Measurements from ENCODE around the gene SLC39A11. TPM values are rescaled to one million over a fixed set of nuclear protein-coding genes. Genes with fewer than 3 reads are reported as not detected.

SLC39A11 gene
- total RNA-seq, 1 donor from 2014 or later: 34.8 TPM

Other genes with a start within 250 kb of the SLC39A11 start
- 0.32 and 0.89 TPM in 2 replicates for gene SSTR2, start 72.3 kb upstream of the SLC39A11 start, total RNA-seq
- gene COG1, start 100.4 kb upstream of the SLC39A11 start, total RNA-seq: 35.7 and 42.2 TPM in 2 replicates
- not detected in 2 replicates for gene CPSF4L, start 169.2 kb upstream of the SLC39A11 start, total RNA-seq
- 0.61 and 0.95 TPM in 2 replicates for gene CDC42EP4, start 219.3 kb upstream of the SLC39A11 start, total RNA-seq